ENCODE data around the gene CD28. TPM values are rescaled to one million over a fixed set of nuclear protein-coding genes. Genes with fewer than 3 reads are reported as not detected.
"Not testable (repeated sequence)": the region's sequence is repeated elsewhere in the genome, so short reads cannot be mapped to it uniquely, and the experiment has no call there.

Gene CD28
- total RNA-seq, 1 donor: 0.27 TPM

- no peak for DNase-seq (ENCODE audit: low read depth in 2 of 3, low spot score in 2 of 3)
These were observed 20.5 kb upstream of the CD28 start for GRCh38 chr2:203685789-203686420.

- no peak for DNase-seq (ENCODE audit: low read depth in 2 of 3, low spot score in 2 of 3)
These were observed 19.3 kb upstream of the CD28 start for GRCh38 chr2:203687165-203687564.

GRCh38 chr2:203688798-203689197, 17.6 kb upstream of the CD28 start:
- peak in 1 of 3 donors; percentile 22 for DNase-seq (ENCODE audit: low read depth in 2 of 3, low spot score in 2 of 3)

GRCh38 chr2:203689426-203690116, 16.9 kb upstream of the CD28 start:
- DNase-seq (ENCODE audit: low read depth in 2 of 3, low spot score in 2 of 3): peak in 2 of 3 donors; percentile 36 to 86

- no peak for DNase-seq (ENCODE audit: low read depth in 2 of 3, low spot score in 2 of 3)
These were observed 16.4 kb upstream of the CD28 start for GRCh38 chr2:203690117-203690431.

GRCh38 chr2:203690441-203691047, 15.9 kb upstream of the CD28 start:
- no peak for DNase-seq (ENCODE audit: low read depth in 2 of 3, low spot score in 2 of 3)

- DNase-seq (ENCODE audit: low read depth in 2 of 3, low spot score in 2 of 3): no peak
These were observed 15.3 kb upstream of the CD28 start for GRCh38 chr2:203691149-203691548.

- no peak for DNase-seq (ENCODE audit: low read depth in 2 of 3, low spot score in 2 of 3)
These were observed 14.3 kb upstream of the CD28 start for GRCh38 chr2:203692031-203692710.

GRCh38 chr2:203693242-203693879, 13.1 kb upstream of the CD28 start:
- DNase-seq (ENCODE audit: low read depth in 2 of 3, low spot score in 2 of 3): no peak

GRCh38 chr2:203694191-203694590, 12.2 kb upstream of the CD28 start:
- DNase-seq (ENCODE audit: low read depth in 2 of 3, low spot score in 2 of 3): no peak

GRCh38 chr2:203697190-203697589, 9.2 kb upstream of the CD28 start:
- no peak for DNase-seq (ENCODE audit: low read depth in 2 of 3, low spot score in 2 of 3)

- not testable (repeated sequence) for DNase-seq (ENCODE audit: low read depth in 2 of 3, low spot score in 2 of 3)
These were observed 8.7 kb upstream of the CD28 start for GRCh38 chr2:203697763-203698162.

GRCh38 chr2:203698410-203698809, 8.0 kb upstream of the CD28 start:
- not testable (repeated sequence) for DNase-seq (ENCODE audit: low read depth in 2 of 3, low spot score in 2 of 3)

- DNase-seq (ENCODE audit: low read depth in 2 of 3, low spot score in 2 of 3): no peak
These were observed 2.0 kb upstream of the CD28 start for GRCh38 chr2:203704430-203704829.

- peak in 1 of 3 donors; percentile 44 for DNase-seq (ENCODE audit: low read depth in 2 of 3, low spot score in 2 of 3)
These were observed 1.3 kb upstream of the CD28 start for GRCh38 chr2:203705178-203705577.

- no peak for DNase-seq (ENCODE audit: low read depth in 2 of 3, low spot score in 2 of 3)
These were observed 1.1 kb downstream of the CD28 start for GRCh38 chr2:203707530-203707929.

- DNase-seq (ENCODE audit: low read depth in 2 of 3, low spot score in 2 of 3): no peak
These were observed 2.5 kb downstream of the CD28 start for GRCh38 chr2:203708846-203709396.

- no peak for DNase-seq (ENCODE audit: low read depth in 2 of 3, low spot score in 2 of 3)
These were observed 3.1 kb downstream of the CD28 start for GRCh38 chr2:203709416-203710040.

GRCh38 chr2:203710226-203710625, 3.8 kb downstream of the CD28 start:
- DNase-seq (ENCODE audit: low read depth in 2 of 3, low spot score in 2 of 3): no peak

GRCh38 chr2:203710952-203711351, 4.5 kb downstream of the CD28 start:
- no peak for DNase-seq (ENCODE audit: low read depth in 2 of 3, low spot score in 2 of 3)
